ENCODE measurements around the gene TMEM115.

- TF ChIP-seq, protein P1, sequence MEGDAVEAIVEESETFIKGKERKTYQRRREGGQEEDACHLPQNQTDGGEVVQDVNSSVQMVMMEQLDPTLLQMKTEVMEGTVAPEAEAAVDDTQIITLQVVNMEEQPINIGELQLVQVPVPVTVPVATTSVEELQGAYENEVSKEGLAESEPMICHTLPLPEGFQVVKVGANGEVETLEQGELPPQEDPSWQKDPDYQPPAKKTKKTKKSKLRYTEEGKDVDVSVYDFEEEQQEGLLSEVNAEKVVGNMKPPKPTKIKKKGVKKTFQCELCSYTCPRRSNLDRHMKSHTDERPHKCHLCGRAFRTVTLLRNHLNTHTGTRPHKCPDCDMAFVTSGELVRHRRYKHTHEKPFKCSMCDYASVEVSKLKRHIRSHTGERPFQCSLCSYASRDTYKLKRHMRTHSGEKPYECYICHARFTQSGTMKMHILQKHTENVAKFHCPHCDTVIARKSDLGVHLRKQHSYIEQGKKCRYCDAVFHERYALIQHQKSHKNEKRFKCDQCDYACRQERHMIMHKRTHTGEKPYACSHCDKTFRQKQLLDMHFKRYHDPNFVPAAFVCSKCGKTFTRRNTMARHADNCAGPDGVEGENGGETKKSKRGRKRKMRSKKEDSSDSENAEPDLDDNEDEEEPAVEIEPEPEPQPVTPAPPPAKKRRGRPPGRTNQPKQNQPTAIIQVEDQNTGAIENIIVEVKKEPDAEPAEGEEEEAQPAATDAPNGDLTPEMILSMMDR (IDR thresholded peaks at IDR 0.05), result no peak
- no peak for TF ChIP-seq POLR2A (IDR thresholded peaks at IDR 0.05)
- TF ChIP-seq POLR2AphosphoS5 (IDR thresholded peaks at IDR 0.05), result no peak
Measured at GRCh38 chr3:50370594-50370993, 11.3 kb upstream of the TMEM115 start.
